GM21576 (cell line): ENCODE results near the gene SPO11.
A peak's percentile ranks its signal among the peaks of the same experiment; 100 is the strongest.
"Not testable (repeated sequence)": the region's sequence is repeated elsewhere in the genome, so short reads cannot be mapped to it uniquely, and the experiment has no call there.

Experiments
- ATAC-seq: cut with Tn5 transposase; IDR thresholded peaks from one replicate; pipeline ENCODE4 v1.9.1; 2021; ENCODE audit warnings: mild to moderate bottlenecking, moderate library complexity; ENCODE audit not compliant: unreplicated experiment

The SPO11 gene

DNA sequence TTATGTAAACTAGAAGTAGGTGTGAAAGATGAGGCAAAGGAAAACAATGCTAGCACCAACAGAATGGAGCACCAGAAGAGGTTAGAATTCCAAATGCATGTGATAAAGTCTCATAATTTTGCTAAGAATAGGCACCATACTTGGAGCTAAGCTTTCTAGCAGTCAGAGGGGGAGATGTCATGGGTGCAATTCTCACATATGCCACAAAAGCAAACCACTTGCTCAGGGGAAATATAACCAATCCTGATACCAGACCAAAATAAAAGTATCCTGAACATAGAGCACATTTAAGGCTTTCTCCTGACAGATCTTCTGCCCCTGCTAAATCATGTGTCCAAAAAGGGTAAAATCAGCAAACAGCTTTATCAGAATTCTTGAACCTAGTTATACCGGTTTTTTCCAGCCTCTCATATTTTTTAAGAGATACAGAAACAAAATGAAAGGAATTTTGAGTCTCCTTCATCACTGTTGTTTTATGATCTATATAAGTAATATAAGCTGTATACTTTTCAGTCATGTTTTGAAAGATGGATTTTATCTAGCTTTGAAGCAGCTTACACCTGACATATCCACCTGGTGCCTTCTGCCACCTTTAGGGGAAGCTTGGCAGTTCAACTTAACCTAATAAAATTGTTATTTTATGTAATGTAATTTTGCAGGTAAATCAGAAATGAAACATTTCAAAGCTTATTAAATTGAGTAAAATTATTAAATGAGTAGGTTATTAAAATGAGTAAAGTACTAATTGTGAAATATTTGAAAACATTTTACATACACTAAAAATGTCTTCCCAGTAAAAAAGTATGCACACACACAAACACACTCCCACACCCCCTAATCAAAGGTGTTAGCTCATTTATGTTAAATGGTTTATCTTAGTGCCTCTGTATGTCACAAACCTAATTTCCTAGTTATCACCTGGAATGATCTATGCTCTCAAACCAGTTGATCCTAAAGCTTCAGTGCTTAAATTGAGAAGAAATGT, 2.8 kb downstream of the SPO11 start:
- ATAC-seq = no peak

DNA sequence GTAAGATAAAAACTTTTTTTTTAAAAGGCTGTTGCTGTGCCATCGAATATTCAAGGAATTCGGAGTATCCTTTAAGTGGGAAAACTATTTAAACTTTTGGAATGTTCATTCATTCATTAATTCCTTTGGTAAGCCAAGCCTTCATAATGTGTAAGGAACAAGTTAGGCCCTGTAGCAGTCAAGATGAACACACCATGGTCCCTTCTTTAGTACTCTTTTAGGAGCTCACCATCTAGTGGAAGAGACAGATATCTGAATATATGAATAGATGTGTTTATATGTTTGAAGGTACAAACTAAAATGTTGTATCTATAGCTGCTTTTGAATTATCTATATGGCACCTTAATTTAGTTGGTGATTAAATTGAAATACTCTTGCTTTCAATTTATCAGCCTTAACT, 5.8 kb downstream of the SPO11 start:
- no peak for ATAC-seq

DNA sequence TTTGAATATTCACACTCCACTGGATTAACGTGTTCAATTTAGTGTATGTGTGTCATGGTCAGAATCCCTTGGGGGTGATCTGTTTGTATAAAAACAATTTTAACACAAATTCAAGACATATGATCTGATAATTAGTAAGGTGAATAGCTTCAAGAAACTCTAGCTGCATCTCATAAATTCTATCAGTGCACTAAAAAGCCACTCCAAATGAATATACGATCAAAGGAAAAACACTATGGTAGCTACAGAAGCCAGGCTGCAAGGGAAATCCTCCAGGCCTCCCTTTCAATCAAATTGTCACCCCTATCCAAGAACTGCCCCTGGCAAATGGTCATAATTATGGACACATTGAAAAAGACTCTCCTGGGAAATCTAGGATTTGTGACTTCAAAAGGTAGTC, 12.1 kb downstream of the SPO11 start:
- no peak for ATAC-seq

DNA sequence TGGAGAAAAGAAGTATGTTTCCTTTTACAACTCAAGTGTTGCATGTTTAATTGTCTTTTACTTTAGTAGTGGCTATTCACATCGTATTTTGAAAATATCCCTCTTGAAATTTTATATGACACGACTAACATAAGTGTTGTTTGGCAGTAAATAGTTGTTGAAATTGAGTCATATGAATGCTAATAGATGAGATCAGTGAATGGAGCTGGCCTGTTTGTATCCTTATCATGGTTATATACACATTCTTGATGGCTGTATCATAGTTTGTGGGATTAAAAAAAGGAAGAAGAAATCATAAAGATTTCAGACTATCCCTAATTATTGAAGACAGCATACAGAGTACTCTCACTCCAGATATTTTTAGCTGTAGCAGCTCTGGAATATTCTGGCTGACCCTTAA, 13.2 kb downstream of the SPO11 start:
- ATAC-seq = no peak

DNA sequence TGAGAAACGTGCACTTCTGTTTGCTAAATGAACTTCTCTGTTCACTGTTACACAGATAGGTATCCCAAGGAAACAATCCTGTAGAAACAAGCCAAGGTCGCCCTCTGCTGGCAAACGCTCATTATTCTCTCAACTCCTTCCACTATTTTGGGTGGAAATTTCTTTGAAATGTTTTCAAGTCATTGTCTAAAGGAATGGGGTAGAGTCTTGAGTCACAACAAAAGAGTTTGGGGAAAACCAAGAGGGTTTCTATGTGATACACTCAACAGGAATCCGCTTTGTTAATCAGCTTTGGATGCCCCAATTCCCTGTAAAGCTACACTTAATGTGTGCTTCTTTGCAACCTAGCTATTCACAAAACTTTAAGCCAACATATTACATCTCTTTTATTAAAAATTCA, 16.9 kb downstream of the SPO11 start:
- ATAC-seq = no peak

DNA sequence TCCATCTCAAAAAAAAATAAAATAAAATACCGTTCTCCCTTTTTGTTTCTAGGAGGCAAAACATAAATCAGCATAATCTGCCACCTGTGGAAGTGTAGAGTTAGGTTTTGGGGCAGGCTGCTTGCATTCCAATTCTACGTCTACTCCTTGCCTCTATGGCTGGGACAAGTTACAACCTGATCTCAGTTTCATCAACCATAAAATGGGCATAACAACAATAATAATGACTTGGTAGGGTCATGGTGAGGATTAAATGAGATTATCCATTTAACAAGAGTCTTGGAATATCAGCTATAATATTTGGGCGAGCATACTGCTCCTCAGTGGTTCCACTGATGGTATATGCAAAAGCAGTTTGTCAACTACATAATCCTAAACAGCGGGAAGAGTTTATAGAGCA, 17.8 kb downstream of the SPO11 start:
- no peak for ATAC-seq

DNA sequence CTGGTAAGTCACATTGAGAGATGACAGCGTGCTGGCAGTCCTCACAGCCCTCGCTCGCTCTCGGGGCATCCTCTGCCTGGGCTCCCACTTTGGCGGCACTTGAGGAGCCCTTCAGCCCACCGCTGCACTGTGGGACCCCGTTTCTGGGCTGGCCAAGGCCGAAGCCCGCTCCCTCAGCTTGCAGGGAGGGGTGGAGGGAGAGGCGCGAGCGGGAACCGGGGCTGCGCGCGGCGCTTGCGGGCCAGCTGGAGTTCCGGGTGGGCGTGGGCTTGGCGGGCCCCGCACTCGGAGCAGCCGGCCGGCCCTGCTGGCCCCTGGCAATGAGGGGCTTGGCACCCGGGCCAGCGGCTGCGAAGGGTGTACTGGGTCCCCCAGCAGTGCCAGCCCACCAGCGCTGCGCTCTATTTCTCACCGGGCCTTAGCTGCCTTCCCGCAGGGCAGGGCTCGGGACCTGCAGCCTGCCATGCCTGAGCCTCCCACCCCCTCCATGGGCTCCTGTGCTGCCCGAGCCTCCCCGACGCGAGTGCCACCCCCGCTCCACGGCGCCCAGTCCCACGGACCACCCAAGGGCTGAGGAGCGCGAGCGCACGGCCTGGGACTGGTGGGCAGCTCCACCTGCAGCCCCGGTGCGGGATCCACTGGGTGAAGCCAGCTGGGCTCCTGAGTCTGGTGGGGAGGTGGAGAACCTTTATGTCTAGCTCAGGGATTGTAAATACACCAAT, 18.8 kb downstream of the SPO11 start:
- ATAC-seq = not testable (repeated sequence)

DNA sequence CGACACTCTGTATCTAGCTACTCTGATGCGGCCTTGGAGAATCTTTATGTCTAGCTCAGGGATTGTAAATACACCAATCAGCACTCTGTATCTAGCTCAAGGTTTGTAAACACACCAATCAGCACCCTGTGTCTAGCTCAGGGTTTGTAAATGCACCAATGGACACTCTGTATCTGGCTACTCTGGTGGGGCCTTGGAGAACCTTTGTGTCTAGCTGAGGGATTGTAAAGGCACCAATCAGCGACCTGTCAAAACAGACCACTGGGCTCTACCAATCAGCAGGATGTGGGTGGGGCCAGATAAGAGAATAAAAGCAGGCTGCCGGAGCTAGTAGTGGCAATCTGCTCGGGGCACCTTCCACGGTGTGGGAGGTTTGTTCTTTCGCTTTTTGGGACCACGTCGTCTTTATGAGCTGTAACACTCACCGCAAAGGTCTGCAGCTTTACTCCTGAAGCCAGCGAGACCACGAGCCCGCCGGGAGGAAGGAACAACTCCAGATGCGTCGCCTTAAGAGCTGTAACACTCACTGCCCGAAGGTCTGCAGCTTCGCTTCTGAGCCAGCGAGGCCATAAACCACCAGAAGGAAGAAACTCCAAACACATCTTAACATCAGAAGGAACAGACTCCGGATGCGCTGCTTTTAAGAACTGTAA, 19.4 kb downstream of the SPO11 start:
- not testable (repeated sequence) for ATAC-seq

DNA sequence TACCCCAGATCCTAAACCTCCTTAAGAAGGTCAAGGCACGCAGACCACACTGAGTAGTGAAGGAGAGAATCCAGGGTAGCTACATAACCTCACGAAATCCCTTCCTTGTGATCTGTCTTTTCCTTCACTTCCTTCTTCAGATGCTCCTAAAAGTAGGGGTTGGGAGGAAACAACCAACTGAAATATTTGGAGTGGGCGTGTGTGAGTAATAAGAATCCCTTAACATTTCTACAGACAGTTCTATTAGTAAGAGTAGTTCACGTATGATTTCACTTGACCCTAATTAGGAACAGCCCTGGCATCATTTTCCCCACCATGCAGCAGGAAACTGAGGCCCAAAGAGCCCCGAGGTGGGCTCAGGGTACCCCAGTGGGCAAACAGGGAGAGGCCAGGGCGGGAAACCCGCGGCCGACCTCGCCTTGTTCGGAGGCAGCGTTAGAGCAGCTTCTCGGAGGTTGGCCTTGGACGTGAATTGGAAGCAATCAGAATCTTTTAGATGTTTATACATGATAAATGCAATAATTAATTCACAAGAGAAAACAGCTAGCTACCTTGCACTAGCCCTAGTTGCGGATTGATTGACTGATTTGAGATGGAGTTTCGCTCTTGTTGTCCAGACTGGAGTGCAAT, 20.6 kb downstream of the SPO11 start:
- ATAC-seq = no peak

DNA sequence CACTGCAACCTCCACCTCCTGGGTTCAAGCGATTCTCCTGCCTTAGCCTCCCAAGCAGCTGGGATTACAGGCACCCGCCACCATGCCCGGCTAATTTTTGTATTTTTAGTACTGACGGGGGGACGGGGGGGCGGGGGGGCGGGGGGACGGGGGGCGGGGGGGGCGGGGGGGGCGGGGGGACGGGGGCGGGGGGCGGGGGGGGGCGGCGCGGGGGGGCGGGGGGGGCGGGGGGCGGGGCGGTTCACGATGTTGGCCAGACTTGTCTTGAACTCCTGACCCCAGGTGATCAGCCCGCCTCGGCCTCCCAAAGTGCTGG, 21.1 kb downstream of the SPO11 start:
- ATAC-seq = not testable (repeated sequence)

DNA sequence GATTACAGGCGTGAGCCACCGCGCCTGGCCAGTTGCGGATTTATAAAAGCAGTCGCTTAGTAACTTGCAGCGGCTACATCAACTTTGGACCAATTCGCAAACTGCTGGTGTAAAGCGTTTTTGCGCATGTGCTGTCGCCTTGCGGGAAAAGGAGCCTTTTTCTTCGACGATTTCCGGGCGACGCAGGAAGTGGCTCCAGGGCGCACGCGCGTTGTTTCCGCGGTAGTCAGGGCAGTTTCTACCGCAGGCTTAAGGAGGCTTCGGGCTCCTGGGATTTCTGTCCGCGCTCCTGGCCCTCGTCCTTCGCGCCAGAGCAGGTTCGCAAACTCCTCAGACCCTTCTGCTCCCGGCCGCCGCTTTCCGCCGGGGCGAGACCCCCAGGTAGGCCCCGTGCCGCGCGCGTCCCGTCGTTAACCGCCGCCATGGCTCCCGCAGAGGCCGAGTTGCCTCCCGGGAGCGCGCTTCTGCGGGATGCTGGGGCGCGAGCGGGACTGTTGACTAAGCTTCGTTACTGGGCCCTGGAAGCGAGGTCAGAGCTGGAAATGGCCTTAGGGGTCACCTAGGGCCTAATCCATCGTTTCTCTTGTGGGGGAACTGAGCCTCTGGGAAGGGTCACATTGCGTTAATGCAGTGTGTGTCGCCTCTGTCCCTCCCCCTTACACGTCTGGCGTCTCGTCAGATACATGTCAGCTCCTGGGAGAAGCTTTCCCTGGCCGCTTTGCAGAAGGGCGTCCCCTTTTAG, 21.6 kb downstream of the SPO11 start, which contains the start of gene RAE1:
Gene RAE1 (plus strand): TSS at position 214 of the 742 bp plus-strand sequence. CDS start 2,784 bp downstream, outside the sequence.
- ATAC-seq = peak; percentile 66

DNA sequence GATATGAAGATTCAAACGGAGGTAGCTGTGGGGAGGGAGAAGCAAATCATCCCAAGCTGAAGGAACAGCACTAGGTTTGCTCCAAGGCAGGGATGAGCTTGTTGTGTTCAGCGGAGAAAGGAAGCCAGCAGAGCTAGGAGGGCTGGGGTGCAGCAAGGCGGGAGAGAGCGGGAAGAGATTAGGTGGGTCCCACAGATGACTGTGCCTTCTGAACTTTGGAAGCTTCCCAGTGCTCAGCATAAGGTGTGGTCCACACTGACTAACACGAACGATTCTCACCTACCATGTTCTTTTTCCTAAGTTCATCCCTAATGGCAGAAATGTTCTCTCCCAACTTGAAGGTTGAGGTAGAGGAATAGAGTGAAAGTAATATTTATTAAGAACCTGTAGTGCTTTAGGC, 22.7 kb downstream of the SPO11 start:
- ATAC-seq = no peak

DNA sequence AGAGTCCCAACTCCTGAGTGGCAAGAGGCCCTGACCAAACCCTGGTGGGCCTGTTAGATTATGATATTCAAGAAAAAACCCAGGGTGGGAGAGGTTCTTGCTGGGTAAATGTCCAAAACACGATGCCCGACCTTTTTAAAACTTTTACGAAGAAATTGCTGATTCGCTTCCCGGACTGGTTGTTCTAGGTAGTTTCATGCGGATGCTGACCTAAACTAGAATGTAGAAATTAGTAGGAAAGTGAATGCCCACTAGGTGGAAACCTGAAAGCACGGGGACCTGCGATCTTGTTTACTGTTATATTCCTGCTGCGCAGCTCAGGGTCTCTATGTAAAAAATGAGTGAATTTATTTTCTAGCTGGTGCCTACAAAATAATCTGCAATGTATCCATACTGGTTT, 23.7 kb downstream of the SPO11 start:
- no peak for ATAC-seq

DNA sequence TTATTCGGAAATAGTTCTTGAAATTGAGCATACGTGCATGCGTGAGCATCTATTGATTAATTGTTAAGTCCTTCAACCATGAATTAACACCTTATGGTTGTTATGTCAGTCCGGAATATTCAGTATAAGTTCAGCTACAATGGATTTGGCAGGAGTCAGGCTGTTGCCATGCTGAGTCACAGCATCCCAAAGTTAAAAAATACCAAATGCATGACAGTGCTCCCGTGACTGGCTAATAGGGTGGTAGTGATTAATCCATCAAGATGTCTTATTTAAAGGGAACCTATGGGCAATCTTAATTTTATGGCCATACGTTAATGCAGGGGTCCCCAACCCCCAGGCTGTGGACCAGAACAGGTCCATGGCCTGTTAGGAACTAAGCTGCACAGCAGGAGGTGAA, 31.9 kb downstream of the SPO11 start:
- ATAC-seq = no peak

DNA sequence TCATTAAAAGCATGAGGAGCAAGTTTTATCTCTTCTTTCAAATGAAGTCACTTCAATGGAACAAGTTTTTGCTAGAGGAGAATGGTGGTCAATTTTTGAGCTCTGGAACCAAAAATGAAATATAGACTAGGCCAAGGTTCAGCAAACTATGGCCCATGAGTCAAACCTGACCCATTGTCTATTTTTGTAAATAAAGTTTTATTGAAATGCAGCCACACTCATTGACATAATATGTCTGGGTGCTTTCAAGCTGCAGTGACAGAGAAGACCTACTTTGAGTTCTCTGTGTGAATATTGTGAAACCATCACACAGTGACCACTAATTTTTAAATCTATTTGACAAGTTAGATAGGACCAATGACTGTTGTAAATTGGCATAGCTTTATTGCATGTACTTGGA, 34.8 kb downstream of the SPO11 start:
- no peak for ATAC-seq

DNA sequence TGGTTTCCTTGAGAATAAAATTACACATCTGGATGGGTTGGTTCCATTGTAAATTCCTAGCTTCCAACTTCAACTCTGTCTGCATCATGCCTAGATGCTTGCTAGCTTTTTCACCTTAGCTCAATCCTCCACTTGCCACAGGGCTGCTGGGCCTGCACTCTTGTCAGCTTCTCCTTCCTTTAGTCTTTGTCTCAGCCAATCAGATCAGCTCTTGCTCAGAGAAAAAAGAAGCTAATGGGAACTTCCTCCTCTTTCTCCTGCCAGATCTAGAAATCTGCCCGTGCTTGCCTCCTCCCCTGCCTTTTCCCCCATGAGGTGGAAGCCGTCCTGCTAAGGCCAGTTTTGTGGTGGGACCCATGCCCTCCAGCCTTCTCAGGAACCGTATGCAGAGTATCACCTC, 40.0 kb downstream of the SPO11 start:
- ATAC-seq = no peak

DNA sequence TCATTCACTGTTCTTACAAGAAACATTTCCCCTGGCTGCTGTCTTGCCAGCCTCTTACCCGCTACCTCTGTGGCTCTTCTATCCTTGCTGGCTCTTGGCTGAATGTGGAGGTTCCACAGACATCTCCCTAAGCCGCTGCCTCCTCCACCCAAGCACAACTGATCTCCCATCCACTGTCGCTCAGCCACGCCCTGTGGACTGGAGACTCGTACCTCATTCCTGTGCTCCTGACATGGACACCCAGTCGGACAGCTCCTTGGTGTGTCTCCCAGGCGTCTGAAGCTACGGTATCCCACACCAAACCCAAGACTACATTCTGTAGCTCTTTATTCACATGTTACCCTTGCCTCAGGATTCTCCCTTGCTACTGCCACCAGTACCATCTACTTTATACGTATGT, 40.7 kb downstream of the SPO11 start:
- no peak for ATAC-seq

DNA sequence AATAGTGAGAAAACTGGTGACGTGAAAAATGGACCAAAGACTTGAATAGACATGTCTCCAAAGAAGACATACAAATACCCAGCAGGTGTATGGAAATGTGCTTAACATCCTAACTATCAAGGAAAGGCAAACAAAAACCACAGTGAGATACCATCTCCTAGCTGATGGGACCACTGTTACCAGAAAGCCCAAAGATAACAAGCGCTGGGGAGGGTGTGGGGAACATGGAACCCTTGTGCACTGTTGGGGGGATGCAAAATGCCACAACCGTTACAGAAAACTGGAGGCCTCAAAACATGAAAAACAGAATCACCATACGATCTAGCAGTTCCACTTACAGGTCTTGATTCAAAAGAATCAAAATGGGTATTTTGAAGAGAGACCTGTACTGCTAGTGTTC, 41.8 kb downstream of the SPO11 start:
- ATAC-seq = no peak

DNA sequence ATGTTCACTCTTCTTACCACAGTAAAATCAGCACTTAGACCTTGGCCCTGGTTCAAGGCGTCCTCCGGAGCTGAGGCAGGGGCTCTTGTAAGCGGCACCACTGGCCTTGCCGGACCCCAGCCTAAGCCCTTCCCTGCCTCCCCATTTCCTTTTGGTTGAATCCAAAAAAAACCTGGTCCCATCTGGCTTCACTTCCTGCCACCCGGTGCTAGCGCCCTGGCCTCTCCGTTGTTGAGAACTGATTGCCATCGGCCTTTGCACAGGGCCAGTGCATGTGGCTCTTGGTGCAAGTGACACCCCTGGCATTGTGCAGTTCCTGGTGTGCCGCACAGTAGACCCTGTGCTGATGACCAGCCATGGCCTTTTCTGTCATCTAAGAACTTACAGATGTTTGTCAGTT, 42.6 kb downstream of the SPO11 start:
- no peak for ATAC-seq

DNA sequence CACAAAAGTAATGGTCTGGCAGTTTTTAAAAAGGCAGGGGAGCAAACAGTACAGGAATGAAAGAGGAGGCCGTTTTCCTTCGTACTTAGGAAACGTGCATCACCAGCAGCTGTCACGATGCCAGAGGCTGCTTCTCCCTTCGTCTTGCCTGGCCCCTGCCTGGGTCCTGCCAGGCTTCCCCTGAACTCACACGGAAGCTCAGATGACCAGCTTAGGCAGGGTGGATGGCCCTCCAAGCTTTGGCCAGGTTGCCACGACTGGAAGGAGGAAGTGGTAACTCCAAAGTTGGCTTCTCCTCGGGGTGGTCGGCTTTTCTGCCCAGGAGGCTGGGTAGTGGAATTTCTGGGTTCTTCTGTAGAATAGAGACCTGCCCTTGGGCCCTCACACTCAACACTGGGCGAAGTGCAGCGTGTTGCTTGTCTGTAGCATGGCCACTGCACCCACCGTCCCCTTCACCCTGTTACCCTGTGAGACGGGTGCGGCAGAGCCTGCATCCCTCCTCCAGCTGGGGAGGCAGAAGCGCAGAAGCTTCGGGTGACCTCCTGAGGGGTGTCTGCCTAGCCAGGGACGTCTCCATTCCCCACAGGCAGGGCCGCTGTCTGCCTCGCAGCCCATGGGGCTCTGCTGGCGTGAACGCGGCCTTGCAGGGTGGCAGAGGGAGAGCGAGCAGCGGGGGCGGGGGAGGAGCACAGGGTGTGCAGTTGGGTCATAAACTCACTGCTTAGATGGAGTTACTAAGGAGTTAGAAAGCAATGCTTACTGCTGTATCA, 43.2 kb downstream of the SPO11 start:
- ATAC-seq = no peak
